B cell (primary cell): ENCODE results near the gene XYLT1.

Experiments
- CTCF ChIP-seq: fragments of 200-600 bp; IDR thresholded peaks from one replicate; pipeline ENCODE4 v1.8.0; 2022; ENCODE audit warnings: antibody characterized with exemption, mild to moderate bottlenecking
- EZH2 ChIP-seq: IDR thresholded peaks from 2 replicates; pipeline ENCODE4 v1.6.1; 2012; ENCODE audit warnings: borderline replicate concordance, low read depth, mild to moderate bottlenecking, moderate library complexity, low read length; ENCODE audit not compliant: insufficient read depth, poor library complexity, severe bottlenecking

GRCh38 chr16:17367036-17367435 lies 103.7 kb downstream of the XYLT1 start:
- TF ChIP-seq CTCF (no peak), EZH2 (no peak)
